Islet precursor cell (in vitro differentiated cells): ENCODE data around the gene PTPA.

Experiments used
- DNase-seq: peaks from one replicate; pipeline ENCODE4 v3.0.0-alpha.2; 2018

The PTPA gene

DNA sequence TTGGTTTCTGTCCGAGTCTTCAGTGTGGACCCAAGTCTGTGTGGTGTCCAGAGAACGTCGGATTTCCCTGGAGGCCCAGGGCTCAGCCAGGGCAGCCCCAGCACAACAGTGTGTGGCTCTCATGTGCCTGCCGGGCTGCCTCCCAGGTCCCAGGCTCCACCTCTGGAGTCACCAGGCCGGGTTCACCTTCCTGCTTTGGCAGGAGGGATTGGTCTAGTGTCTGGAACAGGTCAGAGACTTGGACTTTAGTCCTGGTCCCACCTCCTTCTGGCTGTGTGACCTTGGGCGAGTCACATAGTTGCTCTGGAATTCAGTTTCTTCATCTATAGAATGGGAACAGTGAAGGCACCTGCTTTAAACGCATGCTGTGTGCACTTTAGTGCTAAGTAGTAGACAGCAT lies 27.1 kb upstream of the PTPA start:
- no peak for DNase-seq

GRCh38 chr9:129089246-129089645 lies 22.0 kb upstream of the PTPA start:
- no peak for DNase-seq

GRCh38 chr9:129093602-129094386 lies 17.4 kb upstream of the PTPA start:
- no peak for DNase-seq

- no peak for DNase-seq
These were observed 16.6 kb upstream of the PTPA start for GRCh38 chr9:129094387-129095169.

DNA sequence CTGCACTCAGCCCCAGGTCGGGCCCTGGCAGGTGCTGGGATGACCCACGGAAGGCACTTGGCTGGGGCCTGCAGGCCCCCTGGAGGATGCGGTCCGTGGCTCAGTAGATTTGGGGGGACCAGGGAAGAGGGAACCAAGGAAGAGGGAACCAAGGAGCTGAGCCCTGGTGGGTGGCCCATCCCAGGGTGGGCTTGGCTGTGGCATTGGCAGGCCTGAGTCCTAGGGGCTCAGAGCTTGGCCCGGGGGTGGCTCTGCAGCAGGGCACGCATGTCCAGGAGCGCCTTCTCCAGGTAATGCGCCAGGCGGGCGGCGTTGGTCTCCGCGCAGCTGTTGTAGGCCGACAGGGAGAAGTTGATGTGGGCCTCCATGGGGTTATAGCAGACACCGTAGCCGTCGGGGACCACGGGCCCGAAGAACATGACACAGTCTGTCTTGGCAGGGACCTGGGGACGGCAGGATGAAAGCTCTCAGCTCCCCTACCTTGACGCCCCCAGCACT lies 16.0 kb upstream of the PTPA start:
- no peak for DNase-seq

DNA sequence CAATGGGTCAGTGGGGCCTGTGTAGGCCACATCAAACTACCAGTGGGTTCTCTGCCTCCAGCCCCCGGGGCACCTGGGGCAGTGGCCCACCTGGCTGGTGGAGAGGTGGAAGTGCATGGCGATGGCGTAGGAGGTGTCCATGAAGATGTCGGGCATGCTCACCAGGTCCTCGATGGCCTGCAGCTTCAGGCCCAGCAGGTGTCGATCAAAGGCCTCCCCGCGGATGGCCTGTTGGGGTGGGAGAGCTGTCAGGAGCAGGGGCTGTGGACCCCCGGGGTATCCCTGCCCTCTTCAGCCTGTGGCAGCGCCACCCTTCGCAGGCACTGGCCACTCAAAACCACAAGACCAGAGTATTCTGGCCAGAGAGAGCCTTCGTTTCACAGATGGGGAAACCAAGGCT lies 15.3 kb upstream of the PTPA start:
- DNase-seq: no peak

GRCh38 chr9:129097671-129098306 lies 13.4 kb upstream of the PTPA start:
- no peak for DNase-seq

- DNase-seq: no peak
These were observed 12.9 kb upstream of the PTPA start for GRCh38 chr9:129098328-129098727.

DNA sequence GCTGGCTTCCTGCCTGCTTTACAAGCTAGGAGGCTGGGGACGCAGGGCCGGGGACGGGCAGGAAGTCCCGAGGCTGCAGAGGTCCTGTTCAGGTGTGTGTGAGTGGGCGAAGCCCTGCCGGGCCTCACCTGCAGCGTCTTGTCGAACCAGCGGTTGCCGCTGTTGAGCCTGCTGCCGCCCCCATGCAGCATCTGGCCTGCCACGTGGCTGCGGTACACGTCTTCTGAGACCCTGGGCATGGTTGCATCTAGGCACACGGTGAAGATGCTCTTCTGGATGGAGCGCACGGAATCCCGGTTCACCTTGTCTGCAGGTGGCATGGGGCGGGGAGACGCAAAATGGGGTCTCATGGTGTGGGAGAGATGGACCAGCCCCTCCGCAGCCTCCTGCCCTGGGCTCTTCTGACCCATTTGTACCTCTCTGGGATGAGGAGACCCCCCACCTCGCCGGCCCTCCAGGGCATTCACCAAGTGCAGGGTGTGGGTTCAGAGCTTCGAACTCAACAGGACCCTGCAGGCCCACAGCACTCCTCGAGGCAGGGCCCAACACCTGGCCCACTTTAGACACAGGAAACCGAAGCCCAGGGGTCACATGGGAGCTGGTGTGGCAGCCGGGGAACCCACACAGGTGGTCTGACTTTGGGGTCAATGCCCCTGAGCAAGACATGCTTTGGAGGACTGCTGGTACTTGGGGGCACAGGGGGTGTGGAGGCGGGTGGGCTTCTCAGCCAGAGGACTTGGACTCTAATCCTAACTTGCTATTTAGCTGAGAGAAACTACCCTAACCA lies 10.6 kb upstream of the PTPA start:
- no peak for DNase-seq

DNA sequence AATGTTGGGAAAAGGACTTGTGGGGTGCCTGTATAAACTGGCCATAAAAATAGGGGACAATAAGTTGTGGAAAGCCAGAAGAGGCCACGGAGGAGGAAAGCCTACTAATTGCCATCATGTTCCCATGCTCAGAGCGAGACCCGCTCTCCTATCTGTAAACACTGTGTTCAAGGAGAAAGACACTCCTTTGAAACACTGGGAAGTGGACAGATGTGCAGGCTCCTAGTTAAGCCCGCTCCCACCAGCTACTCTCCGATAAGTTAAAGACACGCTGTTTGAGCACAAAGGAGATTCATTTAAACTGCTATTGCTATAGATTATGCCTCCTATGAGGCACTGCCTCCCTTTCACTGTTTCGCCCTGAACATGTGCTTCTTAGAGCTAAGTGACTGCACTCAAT lies 9.9 kb upstream of the PTPA start:
- DNase-seq: no peak

DNA sequence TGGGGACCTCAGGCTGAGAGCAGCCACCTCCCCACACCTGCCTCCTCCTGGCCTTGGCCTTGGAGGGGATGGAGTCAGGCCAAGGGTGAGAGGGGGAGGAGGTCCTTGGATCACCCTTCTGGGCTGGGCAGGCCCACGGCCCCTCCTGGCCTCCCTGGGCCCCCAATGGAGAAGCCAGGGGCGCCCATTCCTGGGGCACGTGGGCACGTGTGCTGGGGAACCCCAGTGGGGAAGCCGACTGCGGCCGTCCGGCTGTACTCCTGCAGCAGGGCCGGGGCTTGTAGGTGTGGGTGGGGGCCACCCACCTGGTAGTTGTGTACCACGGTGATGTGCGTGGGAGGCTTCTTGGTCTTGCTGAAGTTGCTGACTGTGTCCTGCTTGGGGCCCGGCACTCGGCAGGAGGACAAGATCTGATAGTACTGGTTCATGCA lies 9.1 kb upstream of the PTPA start:
- DNase-seq: no peak

GRCh38 chr9:129102791-129103594 lies 8.2 kb upstream of the PTPA start:
- peak; percentile 90 for DNase-seq

DNA sequence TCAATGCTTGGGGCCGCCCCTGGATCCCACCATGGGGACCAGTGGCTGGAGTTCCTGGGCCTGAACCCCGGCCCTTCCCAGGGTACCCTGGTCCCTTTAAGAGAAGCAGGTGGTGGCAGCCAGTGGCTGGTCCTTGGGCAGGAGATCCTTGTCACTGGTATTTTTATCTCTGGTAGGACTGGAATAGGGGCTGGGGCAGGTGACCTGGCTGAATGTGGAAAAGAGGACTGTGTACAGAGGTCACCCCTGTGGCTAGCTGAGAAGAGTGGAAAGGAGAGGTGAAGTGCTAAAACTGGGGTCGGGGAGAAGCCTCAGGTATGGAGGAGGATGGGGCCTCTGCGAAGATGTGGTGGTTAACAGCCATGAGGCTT lies 7.6 kb upstream of the PTPA start:
- no peak for DNase-seq

- DNase-seq: no peak
These were observed 7.2 kb upstream of the PTPA start for GRCh38 chr9:129104051-129104450.

- no peak for DNase-seq
These were observed 5.1 kb upstream of the PTPA start for GRCh38 chr9:129105857-129106694.

DNA sequence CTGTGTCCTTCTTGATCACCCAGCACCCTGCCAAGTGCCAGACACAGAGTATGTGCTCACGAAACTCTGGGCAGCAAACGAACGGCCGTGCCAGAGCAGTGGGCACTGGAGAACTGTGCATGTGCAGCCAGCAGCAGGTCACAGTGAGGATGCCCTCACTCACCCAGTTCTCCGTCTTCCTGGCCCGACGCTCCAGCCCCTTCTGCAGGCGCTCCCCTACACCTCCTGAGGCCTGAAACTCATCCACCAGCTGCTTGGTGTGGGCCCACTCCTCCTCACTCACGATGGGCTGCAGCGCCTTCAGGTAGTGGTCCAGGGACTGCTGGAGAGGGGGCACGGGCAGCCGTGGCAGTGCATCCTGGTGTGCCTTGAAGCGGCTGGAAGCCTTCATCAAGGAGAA lies 3.6 kb upstream of the PTPA start:
- no peak for DNase-seq

- no peak for DNase-seq
These were observed 3.0 kb upstream of the PTPA start for GRCh38 chr9:129108083-129108804.

DNA sequence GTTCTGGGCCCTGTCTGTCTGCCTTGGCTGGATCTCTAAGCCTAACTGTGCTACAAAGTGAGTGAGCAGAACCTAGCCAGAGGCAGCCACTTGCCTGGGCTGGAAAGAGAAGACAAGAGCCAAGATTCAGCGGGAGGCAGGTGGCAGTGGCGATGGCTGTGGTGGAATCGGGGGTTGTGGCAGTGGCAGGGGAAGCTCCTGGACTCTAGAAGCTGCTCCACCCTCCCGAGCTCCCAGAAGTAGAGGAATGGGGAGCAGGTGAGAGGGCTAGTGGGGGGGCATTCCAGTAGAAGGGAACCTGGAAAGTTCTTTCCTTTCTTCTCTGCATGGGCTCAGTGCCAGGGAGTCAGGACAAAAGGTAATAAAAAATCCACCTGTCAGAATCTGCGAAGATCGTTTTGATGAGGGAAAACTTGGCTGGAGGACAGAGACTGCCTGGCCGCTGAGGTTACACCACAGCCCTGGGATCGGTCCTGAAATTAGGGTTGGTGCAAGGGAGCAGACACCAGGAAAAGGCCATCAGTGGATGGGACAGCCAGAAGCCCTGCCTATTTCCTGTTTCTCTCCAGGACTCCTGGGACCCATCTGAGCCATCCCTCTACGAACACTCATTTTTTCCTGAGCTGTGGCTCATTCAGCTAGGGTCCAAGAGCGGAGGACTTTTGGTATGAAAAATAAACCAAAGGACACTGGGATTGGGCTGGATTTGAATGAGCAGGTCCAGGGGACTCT lies 2.2 kb upstream of the PTPA start:
- DNase-seq: no peak

- DNase-seq: peak; percentile 72
These were observed 1.7 kb upstream of the PTPA start for GRCh38 chr9:129109537-129109903.
